ENCODE measurements around the gene CCNG1.

- TF ChIP-seq, protein P1, sequence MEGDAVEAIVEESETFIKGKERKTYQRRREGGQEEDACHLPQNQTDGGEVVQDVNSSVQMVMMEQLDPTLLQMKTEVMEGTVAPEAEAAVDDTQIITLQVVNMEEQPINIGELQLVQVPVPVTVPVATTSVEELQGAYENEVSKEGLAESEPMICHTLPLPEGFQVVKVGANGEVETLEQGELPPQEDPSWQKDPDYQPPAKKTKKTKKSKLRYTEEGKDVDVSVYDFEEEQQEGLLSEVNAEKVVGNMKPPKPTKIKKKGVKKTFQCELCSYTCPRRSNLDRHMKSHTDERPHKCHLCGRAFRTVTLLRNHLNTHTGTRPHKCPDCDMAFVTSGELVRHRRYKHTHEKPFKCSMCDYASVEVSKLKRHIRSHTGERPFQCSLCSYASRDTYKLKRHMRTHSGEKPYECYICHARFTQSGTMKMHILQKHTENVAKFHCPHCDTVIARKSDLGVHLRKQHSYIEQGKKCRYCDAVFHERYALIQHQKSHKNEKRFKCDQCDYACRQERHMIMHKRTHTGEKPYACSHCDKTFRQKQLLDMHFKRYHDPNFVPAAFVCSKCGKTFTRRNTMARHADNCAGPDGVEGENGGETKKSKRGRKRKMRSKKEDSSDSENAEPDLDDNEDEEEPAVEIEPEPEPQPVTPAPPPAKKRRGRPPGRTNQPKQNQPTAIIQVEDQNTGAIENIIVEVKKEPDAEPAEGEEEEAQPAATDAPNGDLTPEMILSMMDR (IDR thresholded peaks at IDR 0.05; ENCODE audit: insufficient read depth, low read length) = no peak
- TF ChIP-seq GABPA (IDR thresholded peaks at IDR 0.05; ENCODE audit: low read depth) = no peak
Observed at GRCh38 chr5:163399923-163400322, 37.5 kb upstream of the CCNG1 start.

All from HL-60 (cell line).